HEK293T (cell line): ENCODE data around the gene SNRNP40.
"Not testable (repeated sequence)": the region's sequence is repeated elsewhere in the genome, so short reads cannot be mapped to it uniquely, and the experiment has no call there.

Experiments used
- CTCF ChIA-PET: fragments of 350-600 bp; formaldehyde crosslinking; extraction: SDS; loops from one replicate; lab custom pipeline; 2021; ENCODE audit warnings: antibody characterized with exemption, inconsistent platforms; lab: Yijun Ruan, JAX
- POLR2A ChIA-PET: fragments of 350-600 bp; formaldehyde crosslinking; extraction: SDS; loops from one replicate; lab custom pipeline; 2020; ENCODE audit warnings: antibody characterized with exemption, inconsistent platforms; lab: Yijun Ruan, JAX
- DNase-seq: peaks from one replicate; pipeline ENCODE4 v3.0.0; 2012; ENCODE audit warnings: mixed read lengths; ENCODE audit errors: extremely low spot score
- ARNT ChIP-seq: fragments of 450-650 bp; IDR thresholded peaks from 2 replicates; pipeline ENCODE4 v1.6.1; 2017; ENCODE audit warnings: mild to moderate bottlenecking
- BHLHE40 ChIP-seq: fragments of 450-650 bp; IDR thresholded peaks from 2 replicates; pipeline ENCODE4 v1.6.1; 2016; ENCODE audit warnings: mild to moderate bottlenecking, moderate library complexity, borderline replicate concordance
- CTBP1 ChIP-seq: fragments of 450-650 bp; IDR thresholded peaks from 2 replicates; pipeline ENCODE4 v1.6.1; 2016; ENCODE audit warnings: borderline replicate concordance
- ELF4 ChIP-seq: fragments of 450-650 bp; IDR thresholded peaks from 2 replicates; pipeline ENCODE4 v1.6.1; 2017; ENCODE audit warnings: antibody characterized with exemption
- FOXA1 ChIP-seq: fragments of 450-650 bp; IDR thresholded peaks from 2 replicates; pipeline ENCODE4 v1.6.1; 2016; ENCODE audit warnings: mild to moderate bottlenecking
- FOXK2 ChIP-seq: fragments of 450-650 bp; IDR thresholded peaks from 2 replicates; pipeline ENCODE4 v1.6.1; 2016; ENCODE audit warnings: mild to moderate bottlenecking
- FOXM1 ChIP-seq: fragments of 450-650 bp; IDR thresholded peaks from 2 replicates; pipeline ENCODE4 v1.6.1; 2017; ENCODE audit warnings: mild to moderate bottlenecking, borderline replicate concordance
- HDGF ChIP-seq: fragments of 450-650 bp; IDR thresholded peaks from 2 replicates; pipeline ENCODE4 v1.6.1; 2017; ENCODE audit warnings: antibody characterized with exemption, borderline replicate concordance
- LEF1 ChIP-seq: fragments of 450-650 bp; IDR thresholded peaks from 2 replicates; pipeline ENCODE4 v1.6.1; 2017; ENCODE audit warnings: mild to moderate bottlenecking, borderline replicate concordance
- NFRKB ChIP-seq: fragments of 450-650 bp; IDR thresholded peaks from 2 replicates; pipeline ENCODE4 v1.6.1; 2016; ENCODE audit warnings: mild to moderate bottlenecking, moderate library complexity
- PKNOX1 ChIP-seq: fragments of 450-650 bp; IDR thresholded peaks from 2 replicates; pipeline ENCODE4 v1.6.1; 2016
- SP1 ChIP-seq: fragments of 450-650 bp; IDR thresholded peaks from 2 replicates; pipeline ENCODE4 v1.6.1; 2017
- SUZ12 ChIP-seq: fragments of 450-650 bp; IDR thresholded peaks from 2 replicates; pipeline ENCODE4 v1.6.1; 2016; ENCODE audit warnings: mild to moderate bottlenecking
- TARDBP ChIP-seq: fragments of 450-650 bp; IDR thresholded peaks from 2 replicates; pipeline ENCODE4 v1.6.1; 2016
- ZNF384 ChIP-seq: fragments of 450-650 bp; IDR thresholded peaks from 2 replicates; pipeline ENCODE4 v1.6.1; 2016

The SNRNP40 gene

GRCh38 chr1:31289021-31289420, 7.6 kb downstream of the SNRNP40 start:
- no peak for TF ChIP-seq PKNOX1
- TF ChIP-seq ZNF384, result no peak
- no peak for TF ChIP-seq ELF4
- TF ChIP-seq SP1, result no peak
- no peak for TF ChIP-seq CTBP1
- TF ChIP-seq FOXA1, result no peak
- TF ChIP-seq FOXK2, result no peak
- DNase-seq, result no peak
- ChIA-PET CTCF (no interaction called here), POLR2A (no interaction called here)

- CTCF ChIA-PET, DNase-seq: not testable (repeated sequence)
- POLR2A ChIA-PET, result interaction anchor here (1.6 kb wide), 1 partner anchor 9 kb away, joined by 7 read pairs; the partner anchor contains the start of genes SNRNP40 and ZCCHC17
Observed at GRCh38 chr1:31287791-31288190, 8.8 kb downstream of the SNRNP40 start.

- DNase-seq, POLR2A ChIA-PET, CTCF ChIA-PET: not testable (repeated sequence)
Observed at GRCh38 chr1:31282426-31282825, 14.2 kb downstream of the SNRNP40 start.

GRCh38 chr1:31273619-31274018, 23.0 kb downstream of the SNRNP40 start:
- ChIA-PET POLR2A (no interaction called here), CTCF (interaction anchor here (1.2 to 3.6 kb wide), 2 partner anchors 88 to 90 kb away, joined by 3 to 9 read pairs; no protein-coding TSS in a partner anchor)
- DNase-seq, result no peak
- TF ChIP-seq FOXA1 (no peak), SP1 (no peak), LEF1 (no peak), PKNOX1 (no peak), NFRKB (no peak), ZNF384 (no peak), TARDBP (no peak)

- POLR2A ChIA-PET, result interaction anchor here (2.0 kb wide), 1 partner anchor 24 kb away, joined by 10 read pairs; the partner anchor contains the start of genes SNRNP40 and ZCCHC17
- TF ChIP-seq FOXK2 (no peak), FOXA1 (no peak), SUZ12 (no peak)
- CTCF ChIA-PET, result interaction anchor here (0.9 to 3.6 kb wide), 3 partner anchors 9 to 88 kb away, joined by 3 to 9 read pairs (median 3); no protein-coding TSS in a partner anchor
- DNase-seq, result no peak
Observed at GRCh38 chr1:31272369-31272768, 24.2 kb downstream of the SNRNP40 start.

GRCh38 chr1:31266547-31266946, 30.0 kb downstream of the SNRNP40 start:
- TF ChIP-seq LEF1, result no peak
- no peak for TF ChIP-seq FOXK2
- TF ChIP-seq SUZ12, result no peak
- no peak for TF ChIP-seq FOXM1
- TF ChIP-seq HDGF, result no peak
- DNase-seq, result no peak
- CTCF ChIA-PET, result no interaction called here

GRCh38 chr1:31264790-31265386, 31.7 kb downstream of the SNRNP40 start:
- DNase-seq, result no peak
- ChIA-PET POLR2A (interaction anchor here (1.2 kb wide), 1 partner anchor 14 kb away, joined by 4 read pairs; no protein-coding TSS in a partner anchor), CTCF (interaction anchor here (1.4 kb wide), 1 partner anchor 81 kb away, joined by 7 read pairs; no protein-coding TSS in a partner anchor)
- no peak for TF ChIP-seq ZNF384
- TF ChIP-seq SP1, result no peak
- no peak for TF ChIP-seq BHLHE40
- no peak for TF ChIP-seq PKNOX1
- no peak for TF ChIP-seq SUZ12
- TF ChIP-seq TARDBP, result no peak
- no peak for TF ChIP-seq HDGF
- TF ChIP-seq ELF4, result no peak
- no peak for TF ChIP-seq NFRKB
- no peak for TF ChIP-seq ARNT

More at GRCh38 chr1:31266547-31266946, 30.0 kb downstream of the SNRNP40 start:
- POLR2A ChIA-PET, result no interaction called here

GRCh38 chr1:31263408-31263807, 33.2 kb downstream of the SNRNP40 start:
- POLR2A ChIA-PET, result interaction anchor here (1.2 to 1.8 kb wide), 2 partner anchors 15 to 33 kb away, joined by 4 read pairs; partner anchors contain the start of gene SNRNP40
- TF ChIP-seq FOXA1 (no peak), PKNOX1 (no peak), CTBP1 (no peak), ARNT (no peak), SUZ12 (no peak), FOXK2 (no peak), FOXM1 (no peak), HDGF (no peak)
- no peak for DNase-seq
- CTCF ChIA-PET, result interaction anchor here (0.6 to 1.3 kb wide), 2 partner anchors 68 to 79 kb away, joined by 3 to 5 read pairs; no protein-coding TSS in a partner anchor

- ChIA-PET CTCF (interaction anchor here (0.6 to 1.3 kb wide), 3 partner anchors 78 to 355 kb away, joined by 4 to 7 read pairs (median 5); no protein-coding TSS in a partner anchor), POLR2A (interaction anchor here (1.8 kb wide), 1 partner anchor 34 kb away, joined by 4 read pairs; the partner anchor contains the start of gene SNRNP40)
- not testable (repeated sequence) for DNase-seq
Observed at GRCh38 chr1:31262393-31262792, 34.2 kb downstream of the SNRNP40 start.
